ENCODE measurements around the gene ELMO1.

Gene ELMO1

DNA sequence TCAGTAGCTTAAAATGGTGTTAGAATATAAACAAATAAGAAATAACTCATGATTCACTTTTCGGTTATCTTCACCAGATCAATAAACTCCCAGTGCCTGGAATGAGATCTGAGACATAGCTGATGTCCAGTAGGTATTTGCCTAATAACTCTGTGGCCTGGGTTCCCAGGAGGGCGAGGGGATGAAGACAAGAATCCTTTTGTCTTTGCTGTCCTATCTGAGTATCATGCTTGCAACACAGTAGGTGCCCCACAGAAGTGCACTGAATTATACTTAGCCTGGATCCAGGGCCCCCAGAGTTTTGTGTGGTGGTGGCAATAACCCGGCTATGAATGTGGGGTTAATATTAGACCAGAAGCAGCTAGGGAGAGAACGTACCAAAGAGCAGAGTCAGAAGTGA is 374.3 kb downstream of the ELMO1 start:
- Histone ChIP-seq H2BK5ac (ENCODE audit: low read depth, low read length, poor library complexity) (no peak overlapping the region), H3K4me1 (ENCODE audit: control insufficient read depth in 1 of 2, insufficient read depth in 2 of 2, low read length in 2 of 2) (no peaks in the 10 kb centered on the region), H4K12ac (ENCODE audit: low read depth, low read length) (no peak overlapping the region), H3K27ac (ENCODE audit: low read depth, low read length) (no peak overlapping the region), H3K4me3 (ENCODE audit: low read depth, low read length) (no peak overlapping the region), H3K4me2 (ENCODE audit: low read length) (no peak overlapping the region), H2BK12ac (ENCODE audit: low read length) (no peak overlapping the region), H3K79me2 (ENCODE audit: control insufficient read depth, insufficient read depth, low read length, poor library complexity) (no peaks in the 10 kb centered on the region), H2BK120ac (ENCODE audit: insufficient read depth, low read length, poor library complexity) (no peak overlapping the region), H3K9me3 (ENCODE audit: insufficient read depth, low read depth, low read length) (no peaks in the 10 kb centered on the region), H4K91ac (ENCODE audit: low read depth, low read length) (no peak overlapping the region), H3K79me1 (ENCODE audit: low read length) (no peaks in the 10 kb centered on the region), H3K23ac (ENCODE audit: low read length) (no peak overlapping the region), H3K36me3 (ENCODE audit: control insufficient read depth in 1 of 2, insufficient read depth in 2 of 2, low read length in 2 of 2) (peaks cover 2 to 4% of the 10 kb centered on the region in 2 experiments), H3K27me3 (ENCODE audit: insufficient read depth, low read length) (no peaks in the 10 kb centered on the region), H3K14ac (ENCODE audit: low read length) (no peak overlapping the region), H2AK5ac (ENCODE audit: low read length) (no peak overlapping the region), H4K8ac (ENCODE audit: low read depth, low read length) (no peak overlapping the region), H3K18ac (ENCODE audit: low read length) (no peak overlapping the region), H3K9ac (ENCODE audit: low read length) (no peak overlapping the region), H2AFZ (ENCODE audit: insufficient read depth, low read length, poor library complexity) (no peak overlapping the region), H3K4ac (ENCODE audit: low read depth, low read length) (no peak overlapping the region)
- no CpG with 5 or more reads among the region's 4 CpGs for WGBS (ENCODE audit: extremely low coverage, insufficient coverage, insufficient read length)
- no peak for DNase-seq

DNA sequence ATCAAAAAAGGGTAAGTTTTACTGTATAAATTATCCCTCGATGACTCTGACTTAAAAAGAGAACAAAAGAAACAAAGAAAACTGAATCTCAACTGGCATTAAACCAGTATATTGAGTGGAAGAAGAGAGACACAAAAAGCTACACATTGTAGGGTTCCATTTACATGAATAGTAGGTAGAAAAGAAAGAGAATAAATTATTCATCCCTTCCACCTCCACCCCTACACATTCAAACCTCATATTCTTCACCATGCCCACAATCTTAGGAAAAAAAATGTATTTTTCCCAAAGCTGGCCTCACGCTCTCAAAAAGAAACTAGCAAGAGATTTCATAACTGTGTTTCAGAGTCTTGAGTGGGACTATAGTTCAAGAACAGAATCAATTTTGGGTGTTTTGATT is 377.5 kb downstream of the ELMO1 start:
- Histone ChIP-seq H2BK12ac (ENCODE audit: low read length) (no peak overlapping the region), H3K9me3 (ENCODE audit: insufficient read depth, low read depth, low read length) (no peaks in the 10 kb centered on the region), H2BK120ac (ENCODE audit: insufficient read depth, low read length, poor library complexity) (no peak overlapping the region), H3K4me2 (ENCODE audit: low read length) (no peak overlapping the region), H3K79me1 (ENCODE audit: low read length) (no peaks in the 10 kb centered on the region), H2BK5ac (ENCODE audit: low read depth, low read length, poor library complexity) (no peak overlapping the region), H2AK5ac (ENCODE audit: low read length) (no peak overlapping the region), H4K91ac (ENCODE audit: low read depth, low read length) (no peak overlapping the region), H2AFZ (ENCODE audit: insufficient read depth, low read length, poor library complexity) (no peak overlapping the region), H3K4me3 (ENCODE audit: low read depth, low read length) (no peak overlapping the region), H3K79me2 (ENCODE audit: control insufficient read depth, insufficient read depth, low read length, poor library complexity) (no peaks in the 10 kb centered on the region), H3K14ac (ENCODE audit: low read length) (no peak overlapping the region), H3K27ac (ENCODE audit: low read depth, low read length) (no peak overlapping the region), H3K18ac (ENCODE audit: low read length) (no peak overlapping the region), H3K4me1 (ENCODE audit: control insufficient read depth in 1 of 2, insufficient read depth in 2 of 2, low read length in 2 of 2) (no peaks in the 10 kb centered on the region), H3K27me3 (ENCODE audit: insufficient read depth, low read length) (no peaks in the 10 kb centered on the region), H3K9ac (ENCODE audit: low read length) (no peak overlapping the region), H4K8ac (ENCODE audit: low read depth, low read length) (no peak overlapping the region), H3K4ac (ENCODE audit: low read depth, low read length) (no peak overlapping the region), H4K12ac (ENCODE audit: low read depth, low read length) (no peak overlapping the region), H3K36me3 (ENCODE audit: control insufficient read depth in 1 of 2, insufficient read depth in 2 of 2, low read length in 2 of 2) (no peaks in the 10 kb centered on the region), H3K23ac (ENCODE audit: low read length) (no peak overlapping the region)
- WGBS (ENCODE audit: extremely low coverage, insufficient coverage, insufficient read length) = no CpG with 5 or more reads among the region's 2 CpGs
- DNase-seq = no peak

DNA sequence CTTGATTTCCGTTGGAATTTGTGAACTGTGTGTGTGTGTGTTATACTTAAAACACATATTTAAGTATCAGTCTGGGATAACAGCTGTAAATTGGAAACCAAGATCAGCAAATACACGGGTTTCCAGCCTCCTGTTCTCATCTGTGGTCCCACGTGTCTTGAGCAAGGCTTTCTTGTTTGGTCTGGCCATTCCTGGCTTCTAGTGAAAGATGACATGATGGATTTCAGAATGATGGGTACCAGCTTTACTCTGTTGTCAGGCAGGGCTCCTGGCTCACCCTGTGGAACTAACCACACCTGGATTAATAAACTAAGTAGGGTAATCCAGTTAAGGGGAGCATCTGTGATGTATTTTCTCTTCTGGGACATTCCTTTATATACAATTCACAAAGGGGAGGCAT is 378.2 kb downstream of the ELMO1 start:
- H4K91ac ChIP-seq (ENCODE audit: low read depth, low read length) = no peak overlapping the region
- no CpG with 5 or more reads among the region's 3 CpGs for WGBS (ENCODE audit: extremely low coverage, insufficient coverage, insufficient read length)
- no peak overlapping the region for H4K12ac ChIP-seq (ENCODE audit: low read depth, low read length)
- no peak overlapping the region for H2AFZ ChIP-seq (ENCODE audit: insufficient read depth, low read length, poor library complexity)
- no peaks in the 10 kb centered on the region for H3K27me3 ChIP-seq (ENCODE audit: insufficient read depth, low read length)
- no peak for DNase-seq
- no peaks in the 10 kb centered on the region for H3K79me2 ChIP-seq (ENCODE audit: control insufficient read depth, insufficient read depth, low read length, poor library complexity)
- H3K9me3 ChIP-seq (ENCODE audit: insufficient read depth, low read depth, low read length) = no peaks in the 10 kb centered on the region
- H3K36me3 ChIP-seq (ENCODE audit: control insufficient read depth in 1 of 2, insufficient read depth in 2 of 2, low read length in 2 of 2) = no peaks in the 10 kb centered on the region
- no peaks in the 10 kb centered on the region for H3K4me1 ChIP-seq (ENCODE audit: control insufficient read depth in 1 of 2, insufficient read depth in 2 of 2, low read length in 2 of 2)
- no peak overlapping the region for H3K4ac ChIP-seq (ENCODE audit: low read depth, low read length)
- no peak overlapping the region for H3K9ac ChIP-seq (ENCODE audit: low read length)
- no peak overlapping the region for H2BK12ac ChIP-seq (ENCODE audit: low read length)
- H3K23ac ChIP-seq (ENCODE audit: low read length) = no peak overlapping the region
- H2BK5ac ChIP-seq (ENCODE audit: low read depth, low read length, poor library complexity) = no peak overlapping the region
- no peak overlapping the region for H3K4me3 ChIP-seq (ENCODE audit: low read depth, low read length)
- H3K79me1 ChIP-seq (ENCODE audit: low read length) = no peaks in the 10 kb centered on the region
- H3K4me2 ChIP-seq (ENCODE audit: low read length) = no peak overlapping the region
- H3K18ac ChIP-seq (ENCODE audit: low read length) = no peak overlapping the region
- no peak overlapping the region for H3K27ac ChIP-seq (ENCODE audit: low read depth, low read length)
- H4K8ac ChIP-seq (ENCODE audit: low read depth, low read length) = no peak overlapping the region
- no peak overlapping the region for H2AK5ac ChIP-seq (ENCODE audit: low read length)
- H3K14ac ChIP-seq (ENCODE audit: low read length) = no peak overlapping the region
- no peak overlapping the region for H2BK120ac ChIP-seq (ENCODE audit: insufficient read depth, low read length, poor library complexity)

DNA sequence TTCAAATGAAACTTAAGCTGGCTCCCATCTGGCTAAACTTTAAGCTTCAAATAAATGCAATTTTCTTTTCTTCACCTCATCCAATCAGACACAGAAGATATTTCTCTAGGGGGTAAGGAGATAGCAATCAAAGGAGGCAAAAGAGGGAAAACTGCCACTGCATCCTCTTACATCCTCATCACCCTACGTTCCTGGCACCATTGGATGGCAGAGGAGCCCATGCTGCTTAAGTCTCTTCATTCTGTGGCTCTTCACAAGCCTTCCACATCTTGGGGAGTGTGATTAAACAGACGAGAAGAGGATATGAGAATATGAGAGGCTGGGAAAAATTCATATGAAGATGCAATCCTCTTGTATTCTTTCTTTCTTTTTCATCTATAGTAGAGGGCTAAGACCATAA is 378.6 kb downstream of the ELMO1 start:
- no peak overlapping the region for H3K9ac ChIP-seq (ENCODE audit: low read length)
- no peaks in the 10 kb centered on the region for H3K4me1 ChIP-seq (ENCODE audit: control insufficient read depth in 1 of 2, insufficient read depth in 2 of 2, low read length in 2 of 2)
- WGBS (ENCODE audit: extremely low coverage, insufficient coverage, insufficient read length) = no CpG with 5 or more reads among the region's 2 CpGs
- no peak overlapping the region for H3K27ac ChIP-seq (ENCODE audit: low read depth, low read length)
- H2BK5ac ChIP-seq (ENCODE audit: low read depth, low read length, poor library complexity) = no peak overlapping the region
- no peak overlapping the region for H3K4me3 ChIP-seq (ENCODE audit: low read depth, low read length)
- no peaks in the 10 kb centered on the region for H3K9me3 ChIP-seq (ENCODE audit: insufficient read depth, low read depth, low read length)
- H4K12ac ChIP-seq (ENCODE audit: low read depth, low read length) = no peak overlapping the region
- H2BK120ac ChIP-seq (ENCODE audit: insufficient read depth, low read length, poor library complexity) = no peak overlapping the region
- H3K18ac ChIP-seq (ENCODE audit: low read length) = no peak overlapping the region
- H2BK12ac ChIP-seq (ENCODE audit: low read length) = no peak overlapping the region
- H2AFZ ChIP-seq (ENCODE audit: insufficient read depth, low read length, poor library complexity) = no peak overlapping the region
- H3K14ac ChIP-seq (ENCODE audit: low read length) = no peak overlapping the region
- H3K4ac ChIP-seq (ENCODE audit: low read depth, low read length) = no peak overlapping the region
- H3K4me2 ChIP-seq (ENCODE audit: low read length) = no peak overlapping the region
- H3K27me3 ChIP-seq (ENCODE audit: insufficient read depth, low read length) = no peaks in the 10 kb centered on the region
- H3K23ac ChIP-seq (ENCODE audit: low read length) = no peak overlapping the region
- H3K79me2 ChIP-seq (ENCODE audit: control insufficient read depth, insufficient read depth, low read length, poor library complexity) = no peaks in the 10 kb centered on the region
- no peak overlapping the region for H2AK5ac ChIP-seq (ENCODE audit: low read length)
- no peaks in the 10 kb centered on the region for H3K36me3 ChIP-seq (ENCODE audit: control insufficient read depth in 1 of 2, insufficient read depth in 2 of 2, low read length in 2 of 2)
- H4K8ac ChIP-seq (ENCODE audit: low read depth, low read length) = no peak overlapping the region
- no peaks in the 10 kb centered on the region for H3K79me1 ChIP-seq (ENCODE audit: low read length)
- no peak overlapping the region for H4K91ac ChIP-seq (ENCODE audit: low read depth, low read length)
- DNase-seq = no peak

Data from trophoblast cell (in vitro differentiated cells and primary cell).